ENCODE results near the gene ARHGAP15.

Gene ARHGAP15

DNA sequence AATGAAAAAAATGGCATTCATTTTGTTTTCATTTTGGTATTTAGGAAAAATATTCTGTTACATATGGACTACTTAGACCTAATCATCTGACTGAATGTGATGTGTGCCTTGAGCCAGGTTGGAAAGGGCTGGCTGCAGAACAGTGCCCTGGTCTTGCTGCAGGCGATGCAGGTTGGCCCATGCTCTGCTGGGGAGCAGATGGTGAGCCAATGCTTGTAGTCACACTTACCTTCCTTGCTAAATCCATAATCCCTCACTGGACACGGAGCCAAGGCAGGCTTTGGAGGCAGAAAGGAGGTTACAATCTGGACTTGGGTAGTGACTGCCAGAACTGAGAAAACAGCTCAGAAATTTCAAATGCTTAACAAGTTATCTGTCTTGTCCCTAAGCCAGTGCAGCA, 228.7 kb downstream of the ARHGAP15 start:
- H3K4me3 ChIP-seq (replicated peaks; ENCODE audit: insufficient read depth, low read length): no peak overlapping the region
- TF ChIP-seq, protein P1, sequence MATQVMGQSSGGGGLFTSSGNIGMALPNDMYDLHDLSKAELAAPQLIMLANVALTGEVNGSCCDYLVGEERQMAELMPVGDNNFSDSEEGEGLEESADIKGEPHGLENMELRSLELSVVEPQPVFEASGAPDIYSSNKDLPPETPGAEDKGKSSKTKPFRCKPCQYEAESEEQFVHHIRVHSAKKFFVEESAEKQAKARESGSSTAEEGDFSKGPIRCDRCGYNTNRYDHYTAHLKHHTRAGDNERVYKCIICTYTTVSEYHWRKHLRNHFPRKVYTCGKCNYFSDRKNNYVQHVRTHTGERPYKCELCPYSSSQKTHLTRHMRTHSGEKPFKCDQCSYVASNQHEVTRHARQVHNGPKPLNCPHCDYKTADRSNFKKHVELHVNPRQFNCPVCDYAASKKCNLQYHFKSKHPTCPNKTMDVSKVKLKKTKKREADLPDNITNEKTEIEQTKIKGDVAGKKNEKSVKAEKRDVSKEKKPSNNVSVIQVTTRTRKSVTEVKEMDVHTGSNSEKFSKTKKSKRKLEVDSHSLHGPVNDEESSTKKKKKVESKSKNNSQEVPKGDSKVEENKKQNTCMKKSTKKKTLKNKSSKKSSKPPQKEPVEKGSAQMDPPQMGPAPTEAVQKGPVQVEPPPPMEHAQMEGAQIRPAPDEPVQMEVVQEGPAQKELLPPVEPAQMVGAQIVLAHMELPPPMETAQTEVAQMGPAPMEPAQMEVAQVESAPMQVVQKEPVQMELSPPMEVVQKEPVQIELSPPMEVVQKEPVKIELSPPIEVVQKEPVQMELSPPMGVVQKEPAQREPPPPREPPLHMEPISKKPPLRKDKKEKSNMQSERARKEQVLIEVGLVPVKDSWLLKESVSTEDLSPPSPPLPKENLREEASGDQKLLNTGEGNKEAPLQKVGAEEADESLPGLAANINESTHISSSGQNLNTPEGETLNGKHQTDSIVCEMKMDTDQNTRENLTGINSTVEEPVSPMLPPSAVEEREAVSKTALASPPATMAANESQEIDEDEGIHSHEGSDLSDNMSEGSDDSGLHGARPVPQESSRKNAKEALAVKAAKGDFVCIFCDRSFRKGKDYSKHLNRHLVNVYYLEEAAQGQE (IDR thresholded peaks at IDR 0.05; ENCODE audit: insufficient replicate concordance, low read depth): no peak
- TF ChIP-seq, protein P2, sequence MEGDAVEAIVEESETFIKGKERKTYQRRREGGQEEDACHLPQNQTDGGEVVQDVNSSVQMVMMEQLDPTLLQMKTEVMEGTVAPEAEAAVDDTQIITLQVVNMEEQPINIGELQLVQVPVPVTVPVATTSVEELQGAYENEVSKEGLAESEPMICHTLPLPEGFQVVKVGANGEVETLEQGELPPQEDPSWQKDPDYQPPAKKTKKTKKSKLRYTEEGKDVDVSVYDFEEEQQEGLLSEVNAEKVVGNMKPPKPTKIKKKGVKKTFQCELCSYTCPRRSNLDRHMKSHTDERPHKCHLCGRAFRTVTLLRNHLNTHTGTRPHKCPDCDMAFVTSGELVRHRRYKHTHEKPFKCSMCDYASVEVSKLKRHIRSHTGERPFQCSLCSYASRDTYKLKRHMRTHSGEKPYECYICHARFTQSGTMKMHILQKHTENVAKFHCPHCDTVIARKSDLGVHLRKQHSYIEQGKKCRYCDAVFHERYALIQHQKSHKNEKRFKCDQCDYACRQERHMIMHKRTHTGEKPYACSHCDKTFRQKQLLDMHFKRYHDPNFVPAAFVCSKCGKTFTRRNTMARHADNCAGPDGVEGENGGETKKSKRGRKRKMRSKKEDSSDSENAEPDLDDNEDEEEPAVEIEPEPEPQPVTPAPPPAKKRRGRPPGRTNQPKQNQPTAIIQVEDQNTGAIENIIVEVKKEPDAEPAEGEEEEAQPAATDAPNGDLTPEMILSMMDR (IDR thresholded peaks at IDR 0.05; ENCODE audit: insufficient read depth, low read length): no peak
- DNase-seq (ENCODE audit: low read depth in 1 of 2, low spot score in 1 of 2): no peak
- no peak overlapping the region for H3K27ac ChIP-seq (replicated peaks)
- H3K27me3 ChIP-seq (ENCODE audit: insufficient read depth, poor library complexity, severe bottlenecking): no peaks in the 10 kb centered on the region

DNA sequence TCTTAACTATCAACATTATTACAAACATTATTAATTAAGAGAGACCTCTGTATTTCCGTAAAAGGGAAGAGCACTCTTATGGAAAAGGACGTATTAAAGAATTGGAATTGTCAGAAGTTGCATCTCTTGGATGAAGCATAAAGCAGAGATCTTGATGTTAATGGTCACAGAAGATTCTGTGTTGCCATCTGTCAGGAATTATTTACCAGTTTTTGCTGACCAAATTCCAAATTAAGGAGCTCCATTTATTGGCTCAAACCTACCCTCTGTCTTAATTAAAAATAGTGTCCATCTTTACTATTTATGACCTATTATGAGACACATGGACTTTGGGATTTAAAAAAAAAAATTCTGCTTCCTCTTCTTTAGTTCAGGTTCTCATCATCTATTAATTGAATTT, 232.1 kb downstream of the ARHGAP15 start:
- TF ChIP-seq SPI1 (IDR thresholded peaks at IDR 0.05; ENCODE audit: borderline replicate concordance, low read depth): no peak
- TF ChIP-seq, protein P2 (IDR thresholded peaks at IDR 0.05; ENCODE audit: insufficient read depth, low read length): no peak
- TF ChIP-seq, protein P1 (IDR thresholded peaks at IDR 0.05; ENCODE audit: insufficient replicate concordance, low read depth): no peak
- TF ChIP-seq GABPA (IDR thresholded peaks at IDR 0.05; ENCODE audit: low read depth): no peak
- TF ChIP-seq POLR2AphosphoS5 (IDR thresholded peaks at IDR 0.05; ENCODE audit: low read depth): no peak
- no peak overlapping the region for H3K4me3 ChIP-seq (replicated peaks; ENCODE audit: insufficient read depth, low read length)
- no peak for DNase-seq (ENCODE audit: low read depth in 1 of 2, low spot score in 1 of 2)

DNA sequence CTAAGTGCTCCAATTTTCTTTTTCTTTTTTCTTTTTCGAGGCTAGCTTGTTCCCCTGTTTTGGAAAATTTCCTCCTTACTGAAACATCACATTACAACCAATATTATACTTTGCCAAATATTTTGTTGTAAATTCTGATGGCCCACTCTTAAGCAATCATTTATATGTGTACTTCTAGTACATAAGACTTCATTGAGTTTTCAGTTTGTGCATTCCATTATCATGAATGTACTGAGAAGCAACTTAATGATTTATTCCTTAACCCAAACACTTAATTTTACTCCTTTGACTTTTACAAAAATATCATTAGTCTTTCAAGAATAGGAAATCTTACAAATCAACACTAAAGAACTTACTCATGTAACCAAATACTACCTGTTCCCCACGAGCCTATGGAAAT, 242.4 kb downstream of the ARHGAP15 start:
- no peak for DNase-seq (ENCODE audit: low read depth in 1 of 2, low spot score in 1 of 2)
- Histone ChIP-seq H3K4me3 (replicated peaks; ENCODE audit: insufficient read depth, low read length) (no peak overlapping the region), H3K27me3 (ENCODE audit: insufficient read depth, poor library complexity, severe bottlenecking) (no peaks in the 10 kb centered on the region), H3K27ac (replicated peaks) (no peak overlapping the region)
- no peak for TF ChIP-seq POLR2AphosphoS5 (IDR thresholded peaks at IDR 0.05; ENCODE audit: low read depth)
- no peak for TF ChIP-seq GABPA (IDR thresholded peaks at IDR 0.05; ENCODE audit: low read depth)
- TF ChIP-seq SPI1 (IDR thresholded peaks at IDR 0.05; ENCODE audit: borderline replicate concordance, low read depth): no peak
- TF ChIP-seq, protein P1 (IDR thresholded peaks at IDR 0.05; ENCODE audit: insufficient replicate concordance, low read depth): no peak
- TF ChIP-seq, protein P2 (IDR thresholded peaks at IDR 0.05; ENCODE audit: insufficient read depth, low read length): no peak

More for the DNA sequence above, 232.1 kb downstream of the ARHGAP15 start:
- H3K27me3 ChIP-seq (ENCODE audit: insufficient read depth, poor library complexity, severe bottlenecking): no peaks in the 10 kb centered on the region
- H3K27ac ChIP-seq (replicated peaks): no peak overlapping the region

Measured in HL-60 (cell line).